RPMI7951 (cell line): Measurements from ENCODE around the gene ELP1. TPM values are rescaled to one million over a fixed set of nuclear protein-coding genes. Genes with fewer than 3 reads are reported as not detected.
"Not testable (repeated sequence)": the region's sequence is repeated elsewhere in the genome, so short reads cannot be mapped to it uniquely, and the experiment has no call there.

Experiments
- DNase-seq: peaks from one replicate; pipeline ENCODE4 v3.0.0-alpha.2; 2012; ENCODE audit warnings: low read depth
- total RNA-seq: library from RNA; depleted of rRNA; stranded (reverse); fragments of >200 nt; shearing (Covaris generic); gene quantifications from 2 replicates; pipeline ENCODE4 v1.2.3, GENCODE V29; 2014

The ELP1 gene
- total RNA-seq, 1 experiment from 2014 or later = 29.9 TPM

DNA sequence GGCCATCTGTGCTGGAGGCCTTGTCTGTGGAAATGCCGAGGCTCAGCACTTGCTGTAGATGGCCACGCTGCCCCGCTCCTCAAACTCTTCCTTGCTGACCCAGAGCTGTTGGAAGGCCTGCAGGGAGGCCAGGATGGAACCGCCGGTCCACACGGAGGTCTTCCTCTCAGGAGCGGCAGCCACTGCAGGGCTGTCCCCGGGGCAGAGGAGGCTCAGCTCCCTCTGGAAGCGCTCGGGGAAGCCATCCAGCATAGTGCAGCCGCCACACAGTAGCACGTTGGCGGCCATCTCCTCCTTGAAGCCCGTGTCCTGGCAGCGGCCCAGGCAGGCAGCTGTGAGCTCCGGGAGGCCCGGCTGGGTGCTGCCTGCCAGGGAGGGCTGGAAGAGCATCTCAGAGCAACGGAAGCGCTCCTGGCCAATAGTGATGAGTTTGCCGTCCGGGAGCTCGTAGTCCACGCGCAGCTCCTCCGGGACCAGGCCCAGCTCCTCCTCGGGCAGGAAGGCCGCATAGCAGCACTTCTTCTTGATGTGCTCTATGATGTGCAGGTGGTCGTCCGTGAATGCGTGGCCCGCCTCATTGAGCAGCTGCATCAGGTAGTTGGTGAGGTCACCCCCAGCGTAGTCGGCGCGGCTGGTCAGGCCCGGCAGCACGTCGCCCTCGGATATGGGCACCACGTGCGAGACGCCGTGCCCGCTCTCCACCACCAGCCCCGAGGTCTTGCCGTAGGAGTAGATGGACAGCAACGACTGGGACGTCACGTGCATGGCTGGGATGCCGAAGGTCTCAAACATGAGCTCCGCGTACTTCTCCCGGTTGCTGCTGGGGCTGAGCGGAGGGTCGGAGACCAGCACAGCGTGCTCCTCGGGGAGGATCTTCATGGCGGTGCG lies 79.0 kb downstream of the ELP1 start:
- no peak for DNase-seq

DNA sequence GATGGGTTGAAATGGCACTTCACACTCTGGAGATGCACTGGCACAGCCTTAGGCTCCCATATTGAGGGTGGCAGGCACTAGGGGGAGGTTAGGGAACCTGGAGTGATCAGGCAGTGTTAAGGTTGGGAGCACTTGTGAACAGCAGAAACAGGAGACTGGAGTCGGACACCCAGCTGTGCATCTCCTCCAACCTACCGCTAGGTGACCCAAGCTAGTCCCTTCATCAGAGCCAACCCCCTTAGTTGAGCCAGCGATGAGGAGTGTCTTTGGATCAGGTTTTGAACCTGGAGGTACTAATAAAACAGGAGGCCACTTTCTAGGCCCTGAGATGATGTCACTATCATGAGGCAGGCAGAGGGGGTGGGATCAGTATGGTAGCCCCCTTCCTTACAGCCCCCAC lies 79.8 kb downstream of the ELP1 start:
- no peak for DNase-seq

DNA sequence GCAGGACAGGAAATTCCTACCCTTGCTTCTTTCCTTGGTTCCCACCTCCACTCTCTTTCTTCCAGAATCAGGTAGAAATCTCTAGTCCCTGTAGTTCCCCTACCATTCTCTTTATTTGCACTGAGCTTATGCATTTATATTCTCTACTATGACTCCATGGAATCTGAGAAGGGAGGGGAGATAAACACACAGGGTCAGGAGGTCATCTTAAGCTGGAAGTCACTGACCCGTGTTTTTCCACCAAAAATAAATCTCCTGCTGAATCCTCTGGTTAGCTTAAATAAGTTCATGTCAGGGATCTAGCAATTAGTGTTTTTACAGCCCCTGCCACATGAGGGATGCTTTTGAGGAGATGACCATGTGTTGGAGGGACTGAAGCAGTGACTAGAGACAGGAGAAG lies 81.8 kb downstream of the ELP1 start:
- DNase-seq = no peak

DNA sequence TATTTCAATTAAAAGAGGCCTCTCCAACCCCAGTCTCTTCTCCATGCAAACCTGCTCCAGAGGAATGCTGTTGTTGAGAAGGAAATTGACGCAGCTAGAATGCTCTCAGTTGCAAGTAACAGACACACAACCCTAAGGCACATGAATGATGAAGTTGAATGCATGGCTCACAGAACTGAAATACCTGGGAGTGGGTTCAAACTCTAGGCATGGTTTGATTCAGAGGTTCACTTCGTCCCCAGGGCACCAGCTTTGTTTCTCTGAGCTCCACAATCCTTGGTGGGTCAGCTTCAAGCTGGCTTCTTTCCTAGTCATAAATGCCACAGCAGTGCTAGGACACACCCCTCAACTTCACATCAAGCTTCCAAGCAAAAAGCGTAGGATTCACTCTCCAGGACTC lies 82.8 kb downstream of the ELP1 start:
- DNase-seq = no peak

DNA sequence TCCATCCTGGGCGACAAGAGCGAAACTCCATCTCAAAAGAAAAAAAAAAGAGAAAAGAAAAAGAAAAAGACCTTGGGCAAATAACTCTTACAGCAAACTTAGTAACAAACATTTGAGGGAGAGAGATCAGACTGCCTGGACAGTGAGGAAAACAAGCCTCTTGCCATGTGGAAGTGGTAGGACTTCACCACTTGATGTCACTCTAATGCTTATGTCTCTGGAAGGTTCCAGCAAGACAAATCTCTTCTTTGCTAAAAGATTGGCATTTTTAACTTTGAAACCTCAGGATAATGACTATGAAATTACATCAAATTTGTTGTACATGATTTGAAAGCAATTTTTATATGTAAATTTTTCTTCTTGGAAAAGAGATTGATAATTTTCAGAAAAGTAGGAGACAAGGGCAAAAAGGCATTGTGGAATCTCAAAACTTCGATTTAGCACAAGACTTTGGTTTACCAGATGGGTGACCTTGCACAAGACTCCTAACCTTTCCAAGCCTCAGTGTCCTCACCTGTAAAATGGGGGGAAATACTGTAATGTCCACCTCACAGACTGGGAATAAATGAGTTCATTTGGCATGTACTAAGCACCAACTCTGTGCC lies 83.5 kb downstream of the ELP1 start:
- peak; percentile 37 for DNase-seq

DNA sequence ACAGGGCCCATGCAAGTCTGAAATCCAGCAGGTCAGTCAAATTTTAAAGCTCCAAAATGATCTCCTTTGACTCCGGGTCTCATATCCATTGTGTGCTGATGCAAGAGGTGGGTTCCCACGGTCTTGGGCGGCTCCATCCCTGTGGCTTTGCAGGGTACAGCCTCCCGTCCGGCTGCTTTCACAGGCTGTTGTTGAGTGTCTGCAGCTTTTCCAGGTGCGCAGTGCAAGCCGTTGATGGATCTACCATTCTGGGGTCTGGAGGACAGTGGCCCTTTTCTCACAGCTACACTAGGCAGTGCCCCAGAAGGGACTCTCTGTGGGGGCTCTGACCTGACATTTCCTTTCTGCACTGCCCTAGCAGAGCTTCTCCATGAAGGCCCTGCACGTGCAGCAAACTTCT lies 85.6 kb downstream of the ELP1 start:
- DNase-seq = not testable (repeated sequence)

DNA sequence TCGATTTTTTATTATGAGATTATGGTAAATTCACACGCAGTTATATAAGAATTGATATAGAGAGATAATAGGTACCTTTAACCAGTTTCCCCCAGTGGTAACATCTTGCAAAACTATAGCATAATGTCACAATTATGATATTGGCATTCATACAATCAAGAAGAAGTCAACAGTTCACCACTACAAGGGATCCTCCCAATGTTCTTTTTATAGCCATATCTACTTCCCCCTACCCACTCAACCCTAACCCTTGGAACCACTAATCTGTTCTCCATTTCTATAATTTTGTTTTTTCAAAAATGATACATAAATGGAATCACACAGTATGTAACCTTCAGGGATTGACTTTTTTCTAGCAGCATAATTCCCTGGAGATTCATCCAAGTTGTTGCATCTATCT lies 88.0 kb downstream of the ELP1 start:
- no peak for DNase-seq

DNA sequence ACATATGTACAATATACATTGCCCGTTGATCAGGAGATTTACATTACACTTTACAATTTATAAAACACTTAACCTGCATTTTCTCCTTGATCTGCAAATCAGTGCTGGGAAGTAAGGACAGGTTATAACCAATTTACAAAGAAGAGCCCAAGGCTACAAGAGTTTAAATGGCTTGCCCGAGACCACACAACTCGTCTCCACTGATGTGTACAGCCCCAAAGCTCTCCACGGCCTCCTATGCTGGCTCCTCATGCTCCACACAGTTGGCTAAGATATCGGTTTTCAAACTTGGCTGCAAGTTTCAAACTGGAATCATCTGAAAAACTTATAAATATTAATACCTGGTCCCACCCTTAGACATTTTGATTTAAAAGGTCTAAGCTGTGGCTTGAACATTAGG lies 88.4 kb downstream of the ELP1 start:
- DNase-seq = no peak

DNA sequence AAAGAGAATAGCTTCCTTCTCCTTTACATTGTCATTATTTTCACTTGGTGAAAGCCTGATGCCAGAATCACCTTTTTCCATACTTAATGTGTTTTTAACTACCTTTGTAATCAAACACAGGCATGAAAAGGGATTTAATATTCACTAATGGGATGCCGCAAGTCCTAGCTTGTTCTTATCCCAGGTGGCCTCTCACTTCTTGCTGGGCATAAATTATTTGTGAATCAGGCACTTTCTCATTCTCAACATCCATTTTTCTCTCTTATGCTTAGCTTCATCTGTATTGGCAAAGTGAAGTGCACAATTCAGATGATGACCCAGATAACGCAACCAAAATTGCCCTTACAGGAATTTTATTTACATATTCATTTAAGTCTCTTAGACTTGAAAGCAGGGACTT lies 89.1 kb downstream of the ELP1 start:
- DNase-seq = no peak

DNA sequence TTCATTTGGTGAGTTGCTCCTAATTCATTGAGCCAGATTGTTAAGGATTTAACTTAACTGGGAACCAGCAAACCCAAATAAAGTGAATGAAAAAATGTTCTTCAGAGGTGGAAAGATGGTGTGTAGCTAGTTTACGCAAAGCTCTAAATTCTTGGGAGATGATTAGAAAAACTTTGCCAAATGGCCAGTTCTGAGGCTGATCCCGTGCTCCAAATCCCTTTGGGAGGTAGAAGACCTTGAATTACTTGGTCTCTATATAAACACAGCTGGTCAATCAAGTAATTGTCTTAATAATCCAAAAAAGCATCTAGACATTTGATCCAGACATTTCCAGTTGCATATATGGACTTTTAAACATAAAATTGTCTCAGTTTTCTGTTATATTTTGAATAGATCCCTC lies 89.5 kb downstream of the ELP1 start:
- no peak for DNase-seq

DNA sequence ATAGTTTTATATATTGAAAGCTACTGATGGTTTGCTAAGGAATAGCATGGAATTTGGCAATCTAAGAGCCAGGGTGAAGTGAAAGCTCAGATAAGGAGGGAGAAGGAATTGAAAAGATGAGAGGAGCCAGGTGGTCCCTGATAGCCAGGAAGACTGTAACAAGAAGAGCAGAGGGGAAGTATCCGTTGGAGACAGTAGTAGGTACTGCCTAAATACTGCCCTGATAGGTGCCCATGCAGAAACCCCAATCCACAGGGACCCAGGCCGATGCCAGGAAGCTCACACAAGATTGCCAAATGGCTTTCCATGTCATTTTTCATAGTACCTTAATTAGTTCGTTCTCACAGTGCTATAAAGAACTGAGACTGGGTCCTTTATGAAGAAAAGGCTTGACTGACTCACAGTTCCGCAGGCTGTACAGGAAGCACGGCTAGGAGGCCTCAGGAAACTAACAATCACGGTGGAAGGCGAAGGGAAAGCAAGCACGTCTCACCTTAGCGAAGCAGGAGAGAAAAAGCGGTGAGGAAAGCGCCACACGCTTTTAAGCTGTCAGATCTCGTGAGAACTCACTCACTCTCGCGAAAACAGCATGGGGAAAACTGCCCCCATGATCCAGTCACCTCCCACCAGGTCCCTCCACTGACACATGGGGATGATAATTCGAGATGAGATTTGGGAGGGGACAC lies 91.2 kb downstream of the ELP1 start:
- no peak for DNase-seq

DNA sequence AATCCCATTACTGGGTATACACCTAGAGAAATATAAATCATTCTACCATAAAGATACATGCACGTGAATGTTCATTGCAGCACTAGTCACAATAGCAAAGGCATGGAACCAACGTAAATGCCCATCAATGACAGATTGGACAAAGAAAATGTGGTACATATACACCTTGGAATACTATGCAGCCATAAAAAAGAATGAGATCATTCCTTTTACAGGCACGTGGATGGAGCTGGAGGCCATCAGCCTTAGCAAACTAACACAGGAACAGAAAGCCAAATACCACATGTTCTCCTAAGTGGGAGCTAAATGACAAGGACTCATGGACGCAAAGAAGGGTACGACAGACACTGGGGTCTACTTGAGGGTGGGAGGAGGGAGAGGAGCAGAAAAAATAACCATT lies 94.4 kb downstream of the ELP1 start:
- not testable (repeated sequence) for DNase-seq

DNA sequence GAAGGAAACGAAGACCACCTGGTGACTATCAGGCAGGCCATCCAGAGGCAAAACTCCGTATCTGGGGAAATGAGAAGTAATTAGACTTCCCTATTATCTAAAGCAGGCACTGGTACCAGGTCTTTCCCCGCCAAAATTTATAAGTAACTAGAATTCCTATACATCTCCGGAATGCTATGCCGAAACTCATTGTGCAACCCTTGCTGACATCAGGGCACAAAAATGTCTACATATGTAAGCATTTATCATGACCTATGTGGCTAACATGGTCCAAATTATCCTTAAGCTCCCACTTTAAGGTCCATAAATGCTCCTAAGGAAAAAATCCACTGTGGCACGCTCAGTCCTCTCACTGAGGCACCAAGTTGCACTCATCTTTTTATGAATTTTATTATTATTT lies 95.9 kb downstream of the ELP1 start:
- DNase-seq = peak; percentile 12

DNA sequence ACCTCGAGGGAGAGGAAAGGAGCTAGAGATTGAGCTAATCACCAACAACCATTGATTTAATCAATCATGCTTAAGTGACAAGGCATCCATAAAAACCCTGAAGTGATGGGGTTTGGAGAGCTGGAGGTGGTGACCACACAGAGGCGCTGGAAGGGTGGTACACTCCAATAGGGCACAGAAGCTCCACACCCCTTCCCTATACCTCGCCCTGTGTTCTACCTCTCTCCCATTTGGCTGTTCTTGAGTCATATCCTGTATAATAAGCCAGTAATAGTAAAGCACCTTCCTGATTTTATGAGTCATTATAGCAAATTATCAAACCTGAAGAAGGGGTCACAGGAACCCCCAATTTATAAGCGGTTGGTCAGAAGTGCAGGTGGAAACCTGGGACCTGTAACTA lies 96.4 kb downstream of the ELP1 start:
- no peak for DNase-seq

DNA sequence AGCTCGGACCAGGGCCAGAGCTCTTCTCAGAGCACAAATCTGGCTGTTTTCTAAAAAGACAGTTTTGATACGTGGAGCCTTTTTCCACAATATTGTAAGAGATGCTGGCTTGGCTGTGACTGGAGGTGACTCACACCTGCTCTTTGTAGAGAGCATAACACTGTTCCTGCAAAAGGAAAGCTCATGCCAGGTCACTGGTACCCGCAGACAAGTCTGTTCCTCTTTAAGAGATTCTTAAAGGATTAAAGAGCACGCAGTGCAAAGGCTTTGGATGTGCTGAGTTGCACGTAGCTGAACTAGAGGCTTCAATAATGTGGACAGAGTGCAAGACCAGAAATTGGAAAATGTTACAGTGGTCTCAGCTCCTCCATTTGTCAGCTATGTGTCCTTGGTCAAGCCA lies 97.1 kb downstream of the ELP1 start:
- peak; percentile 42 for DNase-seq

DNA sequence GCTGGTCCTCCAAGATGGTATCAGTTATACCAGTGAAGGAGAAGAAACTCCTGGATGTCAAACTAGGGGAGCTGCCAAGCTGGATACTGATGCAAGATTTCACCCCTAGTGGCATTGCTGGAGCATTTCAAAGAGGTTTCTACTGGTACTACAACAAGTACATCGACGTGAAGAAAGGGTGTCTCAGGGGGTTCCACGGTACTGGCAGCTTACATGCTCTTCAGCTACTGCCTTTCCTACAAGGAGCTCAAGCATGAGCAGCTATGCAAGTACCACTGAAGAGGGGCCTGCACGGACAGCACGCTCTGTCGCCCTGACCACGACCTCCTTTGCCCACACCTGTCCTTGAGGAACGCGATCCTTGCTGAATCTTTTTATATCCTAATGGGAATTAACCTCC lies 97.6 kb downstream of the ELP1 start:
- DNase-seq = no peak

DNA sequence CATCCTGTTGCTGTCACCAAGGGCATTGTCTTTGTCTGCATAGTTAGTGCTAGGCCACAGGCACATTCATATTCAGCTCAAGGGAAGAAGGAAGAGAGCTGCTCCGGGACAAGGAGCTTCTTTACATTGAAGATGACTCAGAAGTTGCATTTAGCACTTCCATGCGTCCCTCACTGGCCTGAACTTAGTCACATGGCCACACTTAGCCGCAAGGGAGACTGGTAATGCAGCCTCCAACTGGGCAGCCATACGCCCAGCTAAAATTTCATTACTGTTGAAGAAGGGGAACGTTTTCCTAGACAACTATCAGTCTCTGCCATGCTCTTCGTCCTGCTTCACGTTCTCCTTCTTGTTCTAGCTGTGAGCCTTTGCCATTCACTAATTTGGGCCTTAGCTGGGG lies 98.1 kb downstream of the ELP1 start:
- peak; percentile 80 for DNase-seq

DNA sequence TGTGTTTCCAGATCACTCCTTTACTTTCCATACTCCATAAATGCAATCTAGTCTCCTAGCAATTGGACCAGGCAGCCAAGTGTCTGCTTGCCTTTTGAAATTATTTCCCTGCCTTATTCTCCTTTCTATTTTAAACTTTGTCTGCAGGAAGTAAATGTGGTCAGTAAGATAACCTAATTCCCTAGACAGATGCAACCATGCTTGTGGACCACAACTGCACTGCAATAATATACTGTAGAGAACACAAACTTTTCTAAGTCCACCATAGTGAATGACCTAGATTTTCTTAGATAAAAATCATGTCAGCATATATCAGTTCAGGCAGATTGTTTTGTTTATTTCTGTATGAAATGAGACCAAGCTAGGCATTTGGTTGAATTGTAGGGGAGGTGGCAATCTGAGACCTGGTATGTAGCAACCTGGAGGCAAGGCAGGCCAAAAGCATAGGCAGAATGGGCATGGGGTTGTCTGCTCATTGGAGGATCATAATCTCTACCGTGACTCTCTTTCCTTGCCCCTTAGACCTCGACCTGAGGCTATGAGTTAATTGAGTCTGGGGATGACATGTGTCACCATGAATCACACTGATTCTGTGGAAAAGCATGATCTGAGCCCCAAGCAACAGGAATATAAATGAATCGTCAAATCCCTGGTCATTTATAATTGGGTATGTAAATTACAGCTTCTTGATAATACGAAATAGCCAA lies 98.8 kb downstream of the ELP1 start:
- peak; percentile 73 for DNase-seq

DNA sequence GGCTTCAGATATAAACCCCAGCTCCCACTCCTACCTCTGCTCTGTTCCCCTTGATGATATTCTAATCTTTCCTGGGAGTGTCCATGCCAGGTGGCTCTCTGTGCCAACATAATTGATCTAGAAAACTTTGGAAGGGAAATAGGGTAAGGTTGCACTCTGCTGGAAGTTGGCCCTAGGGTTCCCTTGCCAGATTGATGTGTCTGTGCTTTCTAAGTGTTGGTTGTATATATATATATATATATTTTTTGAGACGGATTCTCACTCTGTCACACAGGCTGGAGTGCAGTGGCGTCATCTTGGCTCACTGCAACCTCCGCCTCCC lies 101.8 kb downstream of the ELP1 start:
- no peak for DNase-seq

DNA sequence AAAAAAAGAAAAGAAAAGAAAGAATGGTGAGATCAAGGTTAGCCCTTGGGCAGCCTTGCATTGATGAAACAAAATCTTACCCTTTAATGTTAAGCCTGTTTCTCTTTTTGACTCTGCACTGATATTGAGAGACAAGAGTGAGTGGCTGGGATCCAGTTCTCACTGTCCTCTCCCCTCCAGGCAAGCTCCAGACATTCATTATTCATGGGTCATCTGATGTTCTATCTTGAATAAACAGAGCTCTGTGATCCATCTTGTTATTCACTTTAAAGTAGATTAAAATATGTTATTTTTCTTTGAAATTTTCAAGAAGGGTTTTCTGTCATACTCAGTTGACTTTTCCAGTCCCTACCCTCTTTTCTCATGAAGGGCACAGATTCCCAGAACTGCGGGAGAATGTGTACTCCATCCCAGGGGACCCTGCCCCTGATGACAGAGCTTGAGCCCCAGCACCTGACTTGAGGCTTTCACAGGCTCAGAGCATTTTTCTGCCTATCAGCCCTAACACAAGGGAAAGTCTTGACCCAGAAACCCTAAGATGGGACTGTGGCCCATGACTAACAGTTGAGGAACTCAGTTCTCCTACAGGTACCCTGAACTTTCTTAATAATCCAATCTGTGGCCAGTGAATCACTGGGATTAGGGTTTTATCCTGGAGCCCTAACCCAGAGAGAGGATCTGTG lies 102.3 kb downstream of the ELP1 start:
- DNase-seq = peak; percentile 38

DNA sequence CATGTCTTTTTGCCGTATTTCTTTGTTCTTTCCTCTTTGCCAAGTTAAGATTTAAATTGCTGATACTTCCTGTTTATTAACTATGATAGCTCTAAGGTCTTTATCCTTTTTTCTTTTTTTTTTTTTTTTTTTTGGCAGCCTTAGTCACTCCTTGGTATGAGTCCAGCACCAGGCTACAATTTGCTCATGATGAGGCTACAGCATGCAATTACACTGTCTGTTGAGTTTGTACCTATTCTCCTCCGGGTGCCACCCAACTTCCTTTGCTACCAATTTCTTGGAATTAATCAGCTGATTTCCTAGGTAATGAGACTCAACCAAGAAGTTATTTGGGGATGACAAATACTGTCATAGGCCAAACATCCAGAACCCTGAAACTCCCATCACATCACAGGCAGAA lies 103.7 kb downstream of the ELP1 start:
- peak; percentile 45 for DNase-seq

DNA sequence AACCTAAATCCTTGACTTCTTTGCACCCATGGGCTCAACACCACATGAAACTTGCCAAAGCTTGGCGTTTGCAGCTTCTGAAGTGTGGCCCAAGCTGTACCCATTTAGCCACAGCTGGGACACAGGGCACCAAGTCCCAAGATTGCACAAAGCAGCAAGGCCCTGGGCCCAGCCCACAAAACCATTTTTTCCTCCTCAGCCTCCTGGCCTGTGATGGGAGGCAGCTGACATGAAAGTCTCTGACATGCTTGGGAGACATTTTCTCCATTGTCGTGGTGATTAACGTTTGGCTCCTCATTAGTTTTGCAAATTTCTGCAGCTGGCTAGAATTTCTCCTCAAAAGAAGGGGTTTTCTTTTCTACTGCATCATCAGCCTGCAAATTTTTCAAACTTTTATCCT lies 110.1 kb downstream of the ELP1 start:
- DNase-seq = no peak
